Measurements from ENCODE around the gene NCOA3.
"Not testable (repeated sequence)": the region's sequence is repeated elsewhere in the genome, so short reads cannot be mapped to it uniquely, and the experiment has no call there.

NCOA3 gene

DNA sequence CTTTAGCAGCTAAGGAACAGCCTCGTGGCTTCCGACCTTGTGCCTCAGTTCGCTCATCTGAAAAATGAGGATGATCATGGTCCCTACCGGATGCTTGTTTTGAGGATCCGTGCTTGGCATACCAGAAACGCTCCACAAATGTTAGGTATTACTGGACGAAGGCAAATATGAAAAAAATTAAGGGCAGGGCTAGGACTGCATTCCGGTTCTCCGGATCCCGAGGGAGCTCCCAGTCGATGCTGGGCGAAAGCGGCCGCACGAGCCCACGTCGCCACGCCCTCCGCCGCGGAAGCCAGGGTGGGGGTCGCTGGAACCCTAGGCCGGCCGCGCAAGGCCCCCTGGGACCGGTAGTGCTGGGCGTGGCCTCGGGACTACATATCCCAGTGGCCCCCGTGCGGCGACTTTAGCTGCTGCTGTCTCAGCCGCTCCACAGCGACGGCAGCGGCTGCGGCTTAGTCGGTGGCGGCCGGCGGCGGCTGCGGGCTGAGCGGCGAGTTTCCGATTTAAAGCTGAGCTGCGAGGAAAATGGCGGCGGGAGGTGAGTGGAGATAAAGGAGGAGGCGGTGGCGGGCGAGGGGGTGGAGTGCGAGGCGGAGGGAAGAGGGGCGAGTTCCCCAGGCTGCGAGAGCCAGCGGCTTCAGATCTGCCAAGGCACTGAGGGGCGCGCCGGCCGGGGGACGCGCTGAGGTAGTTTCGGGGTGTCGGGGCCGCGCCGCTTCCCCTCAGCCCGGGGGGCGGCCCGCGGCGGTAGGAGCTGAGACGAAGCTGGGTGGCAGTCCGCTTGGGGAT lies at the start of gene NCOA3:
Gene NCOA3, plus strand, starts transcription at position 406 of the 789 bp plus-strand sequence. CDS start 120,361 bp downstream, outside the sequence.
- peak; percentile 97 for DNase-seq

DNA sequence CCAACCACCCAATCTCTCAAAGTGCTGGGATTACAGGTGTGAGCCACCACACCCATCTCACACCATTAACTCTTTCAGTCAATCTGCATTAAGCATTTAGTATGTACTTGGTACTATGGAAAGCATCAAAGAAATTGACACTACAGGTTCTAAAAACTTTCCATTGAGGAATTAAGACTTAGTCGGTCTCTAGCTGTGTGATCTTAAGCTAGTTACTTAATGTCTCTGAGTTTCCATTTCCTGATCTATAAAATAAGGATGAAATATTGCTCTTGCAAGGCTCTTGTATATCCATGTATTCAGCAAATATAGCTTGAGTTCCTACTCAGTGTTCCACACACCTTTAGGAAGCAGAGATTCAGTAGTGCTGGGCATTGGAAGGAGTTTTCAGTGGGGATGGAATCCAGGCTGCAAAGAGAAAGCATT lies 48.9 kb upstream of the NCOA3 start:
- no peak for DNase-seq

DNA sequence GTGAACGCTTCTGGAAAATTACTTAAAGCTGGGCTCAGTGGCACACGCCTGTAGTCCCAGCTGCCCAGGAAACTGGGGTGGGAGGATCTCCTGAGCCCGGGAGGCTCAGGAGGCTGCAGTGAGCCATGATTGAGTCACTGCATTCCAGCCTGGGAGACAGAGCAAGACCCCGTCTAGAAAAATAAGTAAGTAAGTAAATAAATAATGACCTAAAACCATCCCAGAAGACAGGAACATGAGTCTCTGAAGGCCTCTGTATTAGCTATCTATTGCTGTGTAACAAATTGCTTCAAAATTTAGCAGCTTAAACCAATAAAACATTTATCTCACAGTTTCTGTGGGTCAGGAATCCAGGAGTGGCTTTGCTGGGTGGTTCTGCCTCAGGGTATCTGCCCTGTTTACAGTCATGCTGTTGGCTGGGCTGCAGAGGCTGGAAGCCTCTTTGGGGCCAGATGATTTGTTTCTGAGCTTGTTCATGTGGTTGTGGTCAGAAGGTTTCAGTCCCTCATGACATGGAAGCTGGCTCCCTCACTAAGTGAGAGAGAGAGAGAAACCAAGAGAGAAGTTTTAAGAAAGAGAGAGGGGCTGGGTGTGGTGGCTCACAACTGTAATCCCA lies 48.4 kb upstream of the NCOA3 start:
- DNase-seq: no peak

DNA sequence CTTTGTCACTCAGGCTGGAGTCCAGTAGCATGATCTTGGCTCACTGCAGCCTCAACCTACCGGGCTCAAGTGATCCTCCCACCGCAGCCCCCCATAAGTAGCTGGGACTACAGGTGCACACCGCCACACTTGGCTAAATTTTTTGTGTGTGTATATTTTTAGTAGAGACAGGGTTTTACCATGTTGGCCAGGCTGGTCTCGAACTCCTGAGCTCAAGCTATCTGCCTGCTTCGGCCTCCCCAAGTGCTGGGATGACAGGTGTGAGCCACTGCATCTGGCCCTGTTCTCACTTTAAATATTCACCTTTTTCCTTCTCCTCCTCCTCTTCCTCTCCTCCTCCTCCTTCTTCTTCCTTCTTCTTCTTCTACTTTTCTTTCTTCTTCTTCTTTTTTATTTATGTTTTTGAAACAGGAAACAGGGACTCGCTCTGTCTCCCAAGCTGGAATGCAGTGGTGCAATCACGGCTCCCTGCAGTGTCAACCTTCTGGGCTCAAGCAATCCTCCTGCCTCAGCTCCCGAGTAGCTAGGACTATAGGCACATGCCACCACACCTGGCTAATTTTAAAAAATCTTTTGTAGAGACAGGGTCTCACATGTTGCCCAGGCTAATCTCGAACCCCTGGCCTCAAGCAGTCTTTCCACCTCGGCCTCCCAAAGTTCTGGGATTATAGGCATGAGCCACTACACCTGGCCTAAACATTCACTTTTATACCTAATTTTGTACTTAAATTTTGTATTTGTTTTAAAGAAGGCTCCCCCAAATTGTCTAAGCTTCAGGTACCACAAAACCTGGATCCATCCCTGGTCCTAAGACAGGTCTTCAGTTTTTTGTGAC lies 47.2 kb upstream of the NCOA3 start:
- DNase-seq: no peak

DNA sequence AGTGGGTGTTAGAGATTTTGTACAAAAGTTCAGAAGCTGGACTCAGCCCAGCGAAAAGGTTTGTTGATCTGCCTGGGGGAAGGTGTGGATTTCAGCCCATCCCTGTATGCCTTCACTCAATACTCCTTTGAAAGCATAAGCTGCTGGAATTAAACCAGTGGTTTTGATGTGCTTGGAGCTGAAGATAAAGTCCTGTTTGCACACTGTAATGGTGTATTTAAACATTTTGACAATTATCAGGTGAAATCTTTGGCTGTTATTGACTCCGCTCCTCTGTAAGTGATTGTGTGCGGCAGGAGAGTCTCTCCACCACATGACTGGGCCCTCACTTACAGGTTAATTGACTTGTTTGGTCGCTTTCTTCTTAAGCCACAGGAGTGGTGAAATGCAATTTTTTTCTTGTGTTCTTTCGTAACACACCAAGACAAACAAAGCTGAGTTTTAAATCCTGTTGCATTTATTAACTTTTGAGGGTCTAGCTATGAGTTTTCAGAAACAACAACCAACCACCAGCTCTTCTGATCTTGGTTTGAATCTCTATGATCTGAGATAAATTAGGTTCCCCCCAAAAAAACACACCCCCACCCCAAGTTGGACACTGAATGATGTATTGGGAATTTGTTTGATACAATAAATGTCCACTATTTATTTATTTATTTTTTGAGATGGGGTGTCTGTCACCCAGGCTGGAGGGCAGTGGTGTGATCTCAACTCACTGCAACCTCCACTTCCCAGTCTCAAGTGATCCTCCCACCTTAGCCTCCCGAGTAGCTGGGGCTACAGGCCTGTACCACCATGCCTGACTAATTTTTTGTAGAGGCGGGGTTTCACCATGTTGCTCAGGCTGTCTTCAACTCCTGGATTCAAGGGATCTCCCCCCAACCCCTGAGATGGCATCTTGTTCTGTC lies 46.3 kb upstream of the NCOA3 start:
- DNase-seq: no peak

DNA sequence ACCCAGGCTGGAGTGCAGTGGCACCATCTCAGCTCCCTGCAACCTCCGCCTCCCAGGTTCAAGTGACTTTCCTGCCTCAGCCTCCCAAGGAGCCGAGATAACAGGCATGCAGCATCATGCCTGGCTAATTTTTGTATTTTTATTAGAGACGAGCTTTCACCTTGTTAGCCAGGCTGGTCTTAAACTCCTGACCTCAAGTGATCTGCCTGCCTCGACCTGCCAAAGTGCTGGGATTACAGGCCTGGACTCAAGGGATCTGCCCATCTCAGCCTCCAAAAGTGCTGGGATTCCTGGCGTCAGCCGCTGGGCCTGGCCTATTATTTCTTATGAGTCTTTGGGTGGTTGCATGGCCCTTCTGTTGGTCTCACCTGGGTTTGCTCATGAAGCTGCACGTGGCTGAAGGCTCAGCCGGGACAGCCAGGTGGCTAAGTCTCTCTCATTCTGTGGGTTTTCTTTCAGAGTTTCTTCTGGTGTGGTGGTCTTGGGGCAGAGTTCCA lies 45.6 kb upstream of the NCOA3 start:
- no peak for DNase-seq

DNA sequence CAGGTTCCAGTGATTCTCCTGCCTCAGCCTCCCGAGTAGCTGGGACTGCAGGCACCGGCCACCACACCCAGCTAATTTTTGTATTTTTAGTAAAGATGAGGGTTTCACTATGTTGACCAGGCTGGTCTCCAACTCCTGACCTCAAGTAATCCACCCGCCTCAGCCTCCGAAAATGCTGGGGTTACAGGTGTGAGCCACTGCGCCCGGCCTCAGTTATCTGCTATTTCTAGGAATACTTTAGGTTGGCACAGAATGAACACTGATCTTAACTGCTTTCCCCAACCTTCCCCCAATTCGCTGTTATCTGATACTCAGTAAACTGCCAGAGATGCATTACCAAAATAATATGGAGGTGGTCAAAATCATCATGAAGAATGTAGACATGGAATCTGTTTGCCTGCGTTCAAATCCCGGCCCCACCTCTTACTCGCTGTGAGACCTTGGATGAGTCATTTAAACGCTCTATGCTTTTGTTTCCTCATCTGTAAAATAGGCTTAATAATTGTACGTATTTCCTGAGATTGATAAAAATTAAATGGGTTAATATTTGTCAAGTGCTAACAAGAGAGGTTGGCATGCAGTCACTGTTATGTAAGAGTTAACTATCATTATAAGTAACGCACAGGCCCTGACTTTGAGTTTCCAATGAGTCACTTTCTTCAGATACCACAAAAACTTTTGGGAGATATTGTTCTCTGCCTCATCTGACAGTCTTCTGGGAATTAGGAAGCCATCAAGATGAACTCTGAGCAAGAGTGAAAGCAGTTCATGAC lies 44.5 kb upstream of the NCOA3 start:
- no peak for DNase-seq

DNA sequence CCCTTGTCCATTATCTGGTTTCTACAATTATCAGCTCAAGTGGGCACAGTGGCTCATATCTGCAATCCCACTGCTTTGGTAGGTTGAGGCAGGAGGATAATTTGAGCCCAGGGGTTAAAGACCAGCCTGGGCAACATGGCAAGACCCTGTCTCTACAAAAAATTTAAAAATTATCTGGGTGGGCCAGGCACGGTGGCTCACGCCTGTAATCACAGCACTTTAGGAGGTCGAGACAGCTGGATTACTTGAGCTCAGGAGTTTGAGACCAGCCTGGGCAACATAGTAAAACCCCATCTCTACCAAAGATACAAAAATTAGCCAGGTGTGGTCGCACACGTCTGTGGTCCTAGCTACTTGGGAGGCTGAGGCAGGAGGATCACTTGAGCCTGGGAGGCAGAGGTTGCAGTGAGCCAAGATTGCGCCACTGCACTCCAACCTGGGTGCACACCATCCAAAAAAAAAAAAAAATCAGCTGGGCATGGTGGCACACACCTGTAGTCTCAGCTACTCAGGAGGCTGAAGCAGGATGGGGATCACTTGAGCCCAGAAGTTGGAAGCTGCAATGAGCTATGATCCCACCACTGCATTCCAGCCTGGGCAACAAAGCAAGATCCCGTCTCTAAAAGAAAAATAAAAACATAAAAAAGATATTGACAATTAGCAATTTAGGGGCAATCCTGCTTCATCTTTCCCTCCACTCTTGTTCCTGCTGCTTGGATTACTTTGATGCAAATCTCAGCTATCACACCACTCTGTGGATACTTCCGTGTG lies 43.2 kb upstream of the NCOA3 start:
- DNase-seq: not testable (repeated sequence)

DNA sequence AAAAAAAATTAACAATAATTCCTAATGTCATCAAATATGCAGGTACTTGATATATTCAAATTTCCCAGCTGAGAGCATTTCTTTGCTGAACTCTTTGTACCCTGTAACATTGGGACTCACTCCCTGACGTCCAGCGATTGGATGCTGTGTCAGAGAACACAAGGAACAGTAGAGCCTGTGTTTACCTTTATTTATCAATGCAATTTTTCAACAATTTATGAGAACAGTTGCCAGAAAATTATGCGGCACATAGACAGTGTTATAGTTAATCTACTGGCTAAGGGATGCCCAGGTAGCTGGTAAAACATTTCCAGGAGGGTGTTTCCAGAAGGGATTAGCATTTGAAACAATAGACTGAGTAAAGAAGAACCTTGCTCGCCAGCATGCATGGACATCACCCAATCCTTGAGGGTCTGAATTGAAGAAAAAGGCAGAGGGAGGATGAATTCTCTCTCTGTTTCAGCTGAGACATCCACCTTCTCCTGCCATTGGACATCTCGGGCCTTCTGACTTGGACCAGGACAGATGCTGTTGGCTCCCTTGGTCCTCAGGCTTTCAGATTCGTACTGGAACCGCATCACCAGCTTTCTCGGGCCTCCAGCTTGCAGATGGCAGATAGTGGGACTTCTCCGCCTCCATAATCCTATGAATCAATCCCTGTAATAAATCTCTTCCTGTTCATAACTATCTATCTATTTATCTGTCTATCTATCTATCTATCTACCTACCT lies 42.2 kb upstream of the NCOA3 start:
- no peak for DNase-seq

DNA sequence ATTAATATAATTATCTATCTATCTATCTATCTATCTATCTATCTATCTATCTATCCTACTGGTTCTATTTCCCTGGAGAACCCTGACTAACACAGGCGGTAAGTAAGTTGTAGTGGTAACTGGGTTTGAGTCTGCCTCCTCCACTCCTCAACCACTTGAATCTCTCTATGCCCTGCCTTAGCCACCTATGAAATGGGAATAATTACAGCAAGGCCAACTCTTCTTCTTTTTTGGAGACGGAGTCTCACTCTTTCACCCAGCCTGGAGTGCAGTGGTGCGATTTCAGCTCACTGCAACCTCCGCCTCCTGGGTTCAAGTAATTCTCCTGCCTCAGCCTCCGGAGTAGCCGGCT lies 41.0 kb upstream of the NCOA3 start:
- DNase-seq: not testable (repeated sequence)

DNA sequence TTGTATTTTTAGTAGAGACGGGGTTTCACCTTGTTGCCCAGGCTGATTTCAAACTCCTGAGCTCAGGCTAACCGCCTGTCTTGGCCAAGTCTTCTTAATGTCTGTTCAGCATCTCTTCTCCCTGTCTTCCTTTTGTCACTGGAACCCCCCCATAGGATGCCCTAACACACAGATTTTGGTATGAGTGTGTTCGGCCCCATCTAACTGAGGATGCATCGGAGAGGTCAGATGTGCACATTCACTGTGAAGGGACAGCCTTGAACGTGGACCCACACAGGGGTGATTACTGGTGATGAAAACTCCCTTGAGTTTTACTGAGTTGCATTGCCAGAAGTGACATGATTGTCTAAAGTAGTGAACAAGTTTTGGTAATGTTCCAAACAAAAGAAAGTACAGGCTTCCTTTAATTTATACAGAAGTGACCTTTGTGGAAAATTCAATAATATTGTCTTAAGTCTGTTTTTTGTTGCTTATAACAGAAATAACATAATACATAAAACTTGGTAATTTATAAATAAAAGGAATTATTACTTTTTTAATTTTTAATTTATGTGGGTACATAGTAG lies 40.5 kb upstream of the NCOA3 start:
- DNase-seq: no peak

DNA sequence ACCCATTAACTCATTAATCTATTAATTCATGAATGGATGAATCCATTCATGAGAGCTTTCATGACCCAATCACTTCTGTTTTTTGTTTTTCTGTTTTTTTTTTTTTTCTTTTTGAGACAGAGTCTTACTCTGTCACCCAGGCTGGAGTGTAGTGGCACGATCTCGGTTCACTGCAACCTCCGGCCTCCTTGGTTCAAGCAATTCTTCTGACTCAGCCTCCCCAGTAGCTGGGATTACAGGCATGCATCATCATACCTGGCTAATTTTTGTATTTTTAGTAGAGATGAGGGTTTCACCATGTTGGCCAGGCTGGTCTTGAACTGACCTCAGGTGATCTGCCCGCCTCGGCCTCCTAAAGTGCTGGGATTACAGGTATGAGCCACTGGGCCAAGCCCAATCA lies 39.8 kb upstream of the NCOA3 start:
- DNase-seq: not testable (repeated sequence)

DNA sequence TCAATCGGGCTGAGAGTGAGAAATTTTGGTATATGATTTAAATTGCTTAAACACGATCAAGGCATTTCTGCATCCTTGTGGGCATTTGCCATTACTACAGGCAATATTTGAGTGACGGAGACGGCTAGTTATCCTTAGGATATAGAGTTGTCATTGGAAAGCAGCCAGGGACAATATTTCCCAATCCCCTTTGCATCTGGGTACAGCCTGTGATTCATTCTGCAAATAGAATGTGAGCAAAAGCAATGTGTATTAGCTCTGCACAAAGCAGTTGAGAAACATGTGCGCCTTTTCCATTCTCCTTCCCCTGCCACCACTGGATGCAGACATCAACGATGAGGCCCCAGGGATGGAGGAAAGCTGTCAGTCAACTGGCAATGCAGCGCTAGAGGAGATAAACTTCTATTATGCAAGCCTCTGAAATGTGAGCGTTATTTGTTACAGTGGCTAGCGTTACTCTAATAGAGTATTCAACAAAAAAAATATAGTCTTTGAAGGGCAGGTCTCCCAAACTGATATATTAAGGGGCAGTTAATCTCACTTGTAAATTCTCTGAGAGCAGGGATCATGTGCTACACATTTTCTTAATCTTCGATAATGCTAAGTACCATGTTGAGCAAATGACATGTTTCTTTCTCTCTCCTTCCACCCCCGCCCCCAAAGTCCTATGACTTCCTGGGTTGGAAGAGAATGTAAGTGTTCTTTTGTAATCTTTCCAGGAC lies 37.1 kb upstream of the NCOA3 start:
- peak in 1 of 2 experiments; percentile 41 for DNase-seq

DNA sequence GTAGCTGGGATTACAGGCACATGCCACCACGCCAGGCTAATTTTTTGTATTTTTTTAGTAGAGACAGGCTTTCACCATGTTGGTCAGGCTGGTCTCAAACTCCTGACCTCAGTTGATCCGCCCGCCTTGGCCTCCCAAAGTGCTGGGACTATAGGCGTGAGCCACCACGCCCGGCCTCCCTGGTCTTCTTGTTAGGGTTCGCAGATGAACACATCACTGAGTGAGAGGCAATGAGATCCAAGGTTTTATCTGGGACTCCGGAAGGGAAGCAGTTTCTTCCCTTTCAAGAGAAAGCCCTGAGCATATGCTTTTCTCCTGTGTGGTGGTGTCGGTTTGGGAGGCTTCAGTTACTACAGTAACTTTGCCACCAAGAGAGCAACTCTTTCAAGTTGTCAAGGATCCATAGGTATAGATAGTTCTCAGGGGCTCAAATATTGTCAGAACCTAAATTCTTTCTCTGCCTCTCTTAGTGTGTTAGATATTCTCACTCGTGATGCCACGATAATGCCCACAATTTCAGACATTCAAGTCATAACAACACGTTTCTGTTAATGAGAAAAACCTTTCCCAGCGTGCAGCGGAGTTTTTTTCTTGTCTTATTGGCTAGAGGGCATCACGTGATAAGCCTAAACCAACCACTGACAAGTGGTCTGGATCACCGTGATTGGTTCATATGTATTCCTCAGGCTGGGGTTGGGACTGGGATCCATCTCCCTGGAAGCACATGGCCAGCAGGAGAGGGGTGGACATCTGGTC lies 36.2 kb upstream of the NCOA3 start:
- no peak for DNase-seq

DNA sequence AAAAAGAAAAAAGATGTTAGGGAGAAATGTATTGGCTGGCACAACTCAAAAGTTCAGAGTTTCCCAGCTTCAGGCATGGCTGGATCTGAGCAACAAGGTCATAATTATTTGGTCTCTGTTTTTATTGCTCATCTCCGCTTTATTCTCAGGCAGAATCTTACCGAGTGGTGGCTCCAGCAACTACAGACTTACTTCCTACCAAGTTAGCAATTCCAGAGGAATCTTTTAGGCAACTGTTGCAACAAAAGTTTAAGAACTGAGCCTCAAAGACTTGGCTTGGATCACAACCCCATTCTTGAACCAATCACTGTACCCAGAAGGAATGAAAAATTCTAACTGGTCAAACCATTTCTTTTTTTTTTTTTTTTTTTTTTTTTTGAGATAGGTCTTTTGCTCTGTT lies 35.5 kb upstream of the NCOA3 start:
- DNase-seq: no peak

DNA sequence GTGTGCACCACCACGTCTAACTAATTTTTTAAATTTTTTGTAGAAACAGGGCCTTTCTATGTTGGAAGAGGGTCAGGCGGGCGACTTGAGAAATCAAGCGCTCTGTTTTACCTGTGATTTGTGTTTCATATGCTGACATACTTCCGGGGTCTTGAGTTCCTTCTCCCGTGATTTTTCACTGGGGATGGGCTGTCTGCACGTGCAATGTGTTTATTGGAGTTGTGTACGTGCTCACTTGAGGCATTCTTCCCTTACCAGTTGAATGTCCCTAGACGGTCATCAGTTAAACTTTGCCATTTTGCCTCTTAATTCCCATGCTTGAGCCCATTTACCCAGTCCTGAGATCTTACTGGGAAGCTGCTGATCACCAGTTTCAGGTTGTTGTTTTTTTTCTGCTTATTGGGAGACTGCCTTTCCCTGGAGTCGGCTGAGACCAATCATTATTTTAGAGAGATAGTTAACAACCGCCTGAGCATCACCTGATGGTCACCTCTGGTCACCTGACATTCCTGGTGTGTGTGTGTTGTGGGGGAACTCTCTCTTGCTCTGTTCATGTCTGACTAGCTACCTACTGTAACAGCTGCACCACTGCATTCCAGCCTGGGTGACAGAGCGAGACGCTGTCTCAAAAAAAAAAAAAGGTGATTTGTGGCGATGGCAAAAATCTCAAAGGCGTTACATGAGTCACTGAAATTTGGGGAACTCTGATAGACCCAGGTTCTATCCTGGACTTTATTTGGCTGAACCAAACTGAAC lies 34.8 kb upstream of the NCOA3 start:
- no peak for DNase-seq

DNA sequence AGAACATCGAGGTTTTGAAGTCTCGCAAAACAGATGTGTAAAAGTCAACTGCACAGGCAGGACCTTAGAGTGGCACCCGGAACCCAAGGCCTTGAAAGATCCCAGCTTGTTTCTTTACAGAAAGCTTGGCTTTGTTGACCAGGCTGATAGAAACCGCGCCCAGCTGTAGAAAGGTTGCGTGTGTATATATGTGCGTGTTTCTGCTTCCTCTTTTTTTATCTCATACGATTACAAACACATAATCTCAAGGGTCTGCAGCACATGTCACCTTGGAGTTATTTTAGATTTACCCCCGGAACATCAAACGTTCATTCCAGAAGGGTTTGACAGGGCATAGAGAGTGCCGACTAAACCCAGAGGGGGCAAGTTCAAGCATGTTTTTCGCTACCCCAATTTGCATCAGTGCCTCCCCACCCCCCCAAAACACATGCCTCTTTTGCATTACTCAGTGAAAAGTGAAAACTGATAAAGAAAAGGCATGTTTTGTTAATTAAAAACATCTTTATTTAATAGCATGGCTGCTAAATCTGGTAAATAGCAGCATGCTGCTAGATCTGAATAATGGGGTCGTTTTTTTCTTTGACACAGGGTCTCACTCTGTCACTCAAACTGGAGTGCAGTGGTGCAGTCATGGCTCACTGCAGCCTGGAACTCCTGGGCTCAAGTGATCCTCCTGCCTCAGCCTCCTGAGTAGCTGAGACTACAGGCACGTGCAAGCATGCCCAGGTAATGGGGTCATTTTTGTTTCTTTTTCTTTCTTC lies 33.2 kb upstream of the NCOA3 start:
- DNase-seq: no peak
